ENCODE measurements around the gene CNTNAP2. TPM values are rescaled to one million over a fixed set of nuclear protein-coding genes. Genes with fewer than 3 reads are reported as not detected.

The CNTNAP2 gene
- total and polyA plus RNA-seq, 2 donors from 2014 or later = 0.06 to 0.13 TPM

DNA sequence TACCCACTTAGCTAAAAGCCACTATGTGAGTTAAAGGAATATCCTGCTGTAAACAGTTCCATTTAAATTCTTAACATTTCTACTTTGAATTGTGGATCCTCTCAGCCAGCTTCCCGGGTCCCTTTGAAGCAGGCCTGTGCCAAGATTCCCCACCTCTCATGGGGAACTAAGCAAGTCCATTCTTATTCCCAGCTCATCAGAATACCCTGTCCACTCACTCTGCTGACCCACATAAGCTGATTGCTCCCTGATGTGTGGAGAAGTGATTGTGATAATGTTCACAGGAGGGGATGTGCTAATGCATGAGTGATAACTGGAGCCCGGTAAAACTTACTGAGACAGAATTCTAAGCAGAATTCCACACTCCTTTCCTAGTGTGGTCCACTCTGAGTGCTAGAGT, 709.7 kb downstream of the CNTNAP2 start:
- no peak overlapping the region for H3K27ac ChIP-seq (ENCODE audit: low read depth in 2 of 2, low read length in 2 of 2)
- no peaks in the 10 kb centered on the region for H3K4me1 ChIP-seq (ENCODE audit: control insufficient read depth in 2 of 3, insufficient read depth in 2 of 3, low read depth in 1 of 3, low read length in 3 of 3)
- intact Hi-C loops (cut with DNase I) = no loop called here
- peaks cover 0 to 3% (median 0%) of the 10 kb centered on the region in 3 donors for H3K9me3 ChIP-seq (ENCODE audit: control insufficient read depth in 2 of 3, insufficient read depth in 1 of 3, low read length in 3 of 3)
- FAIRE-seq (no peak), DNase-seq (no peak)
- no peak overlapping the region for H3K4me3 ChIP-seq (ENCODE audit: low read length in 3 of 3)
- no peaks in the 10 kb centered on the region for H3K27me3 ChIP-seq (ENCODE audit: control insufficient read depth, insufficient read depth, low read length)
- H3K9ac ChIP-seq (ENCODE audit: low read length in 3 of 3) = no peak overlapping the region
- TF ChIP-seq, protein P1, sequence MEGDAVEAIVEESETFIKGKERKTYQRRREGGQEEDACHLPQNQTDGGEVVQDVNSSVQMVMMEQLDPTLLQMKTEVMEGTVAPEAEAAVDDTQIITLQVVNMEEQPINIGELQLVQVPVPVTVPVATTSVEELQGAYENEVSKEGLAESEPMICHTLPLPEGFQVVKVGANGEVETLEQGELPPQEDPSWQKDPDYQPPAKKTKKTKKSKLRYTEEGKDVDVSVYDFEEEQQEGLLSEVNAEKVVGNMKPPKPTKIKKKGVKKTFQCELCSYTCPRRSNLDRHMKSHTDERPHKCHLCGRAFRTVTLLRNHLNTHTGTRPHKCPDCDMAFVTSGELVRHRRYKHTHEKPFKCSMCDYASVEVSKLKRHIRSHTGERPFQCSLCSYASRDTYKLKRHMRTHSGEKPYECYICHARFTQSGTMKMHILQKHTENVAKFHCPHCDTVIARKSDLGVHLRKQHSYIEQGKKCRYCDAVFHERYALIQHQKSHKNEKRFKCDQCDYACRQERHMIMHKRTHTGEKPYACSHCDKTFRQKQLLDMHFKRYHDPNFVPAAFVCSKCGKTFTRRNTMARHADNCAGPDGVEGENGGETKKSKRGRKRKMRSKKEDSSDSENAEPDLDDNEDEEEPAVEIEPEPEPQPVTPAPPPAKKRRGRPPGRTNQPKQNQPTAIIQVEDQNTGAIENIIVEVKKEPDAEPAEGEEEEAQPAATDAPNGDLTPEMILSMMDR (IDR thresholded peaks at IDR 0.05; ENCODE audit: borderline replicate concordance, extremely low read depth, insufficient read depth) = no peak
- H3K36me3 ChIP-seq (ENCODE audit: control insufficient read depth in 2 of 3, insufficient read depth in 3 of 3, low read length in 3 of 3) = no peaks in the 10 kb centered on the region

DNA sequence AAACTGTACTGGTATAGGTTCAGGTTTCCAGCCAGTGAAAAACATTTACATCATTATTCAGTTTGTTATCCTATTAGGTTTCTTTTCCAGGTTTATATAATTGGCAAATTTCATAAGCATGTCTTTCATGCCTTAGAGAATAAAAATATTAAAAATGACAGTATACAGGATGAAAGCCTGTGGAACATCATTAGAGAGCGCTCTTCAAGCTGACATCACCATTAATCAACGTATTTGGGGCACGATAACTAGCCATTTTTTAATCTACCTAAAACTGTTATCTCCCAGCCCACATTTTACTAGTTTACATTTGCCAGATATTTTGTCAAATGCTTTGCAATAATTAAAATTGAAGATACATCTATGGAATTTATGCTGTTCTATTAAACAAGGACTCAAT, 714.1 kb downstream of the CNTNAP2 start:
- FAIRE-seq = no peak

DNA sequence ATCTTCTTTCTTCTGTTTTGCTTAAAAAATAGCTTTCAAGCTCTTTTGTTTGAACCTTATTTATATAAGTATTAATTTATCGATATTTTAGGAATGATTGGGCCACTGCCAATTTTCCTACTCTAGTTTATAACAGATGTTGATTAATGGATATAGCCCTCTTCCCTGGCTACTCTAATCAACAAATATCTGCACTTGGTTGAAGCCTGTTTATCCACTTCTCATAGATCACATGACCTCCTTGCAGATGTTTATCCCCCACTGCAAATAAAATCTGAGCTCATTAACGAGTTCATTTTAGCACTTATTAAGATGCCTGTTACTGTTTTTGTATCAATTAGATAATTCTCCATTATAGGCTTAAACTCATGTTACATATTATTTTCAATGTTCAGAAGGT, 715.3 kb downstream of the CNTNAP2 start:
- H3K4me3 ChIP-seq (ENCODE audit: low read length in 3 of 3) = no peak overlapping the region
- H3K9ac ChIP-seq (ENCODE audit: low read length in 3 of 3) = no peak overlapping the region
- DNase-seq (no peak), FAIRE-seq (no peak)
- no peaks in the 10 kb centered on the region for H3K4me1 ChIP-seq (ENCODE audit: control insufficient read depth in 2 of 3, insufficient read depth in 2 of 3, low read depth in 1 of 3, low read length in 3 of 3)
- H3K9me3 ChIP-seq (ENCODE audit: control insufficient read depth in 2 of 3, insufficient read depth in 1 of 3, low read length in 3 of 3) = peaks cover 0 to 2% (median 0%) of the 10 kb centered on the region in 3 donors
- no peak overlapping the region for H3K27ac ChIP-seq (ENCODE audit: low read depth in 2 of 2, low read length in 2 of 2)
- TF ChIP-seq, protein P1 (IDR thresholded peaks at IDR 0.05; ENCODE audit: borderline replicate concordance, extremely low read depth, insufficient read depth) = no peak
- H3K36me3 ChIP-seq (ENCODE audit: control insufficient read depth in 2 of 3, insufficient read depth in 3 of 3, low read length in 3 of 3) = no peaks in the 10 kb centered on the region
- intact Hi-C loops (cut with DNase I) = no loop called here
- no peaks in the 10 kb centered on the region for H3K27me3 ChIP-seq (ENCODE audit: control insufficient read depth, insufficient read depth, low read length)

More for the DNA sequence above, 714.1 kb downstream of the CNTNAP2 start:
- no peak overlapping the region for H3K9ac ChIP-seq (ENCODE audit: low read length in 3 of 3)
- no peak for DNase-seq
- no peak overlapping the region for H3K27ac ChIP-seq (ENCODE audit: low read depth in 2 of 2, low read length in 2 of 2)
- intact Hi-C loops (cut with DNase I) = no loop called here
- H3K9me3 ChIP-seq (ENCODE audit: control insufficient read depth in 2 of 3, insufficient read depth in 1 of 3, low read length in 3 of 3) = no peaks in the 10 kb centered on the region
- no peaks in the 10 kb centered on the region for H3K27me3 ChIP-seq (ENCODE audit: control insufficient read depth, insufficient read depth, low read length)
- TF ChIP-seq, protein P1 (IDR thresholded peaks at IDR 0.05; ENCODE audit: borderline replicate concordance, extremely low read depth, insufficient read depth) = no peak
- no peak overlapping the region for H3K4me3 ChIP-seq (ENCODE audit: low read length in 3 of 3)
- H3K4me1 ChIP-seq (ENCODE audit: control insufficient read depth in 2 of 3, insufficient read depth in 2 of 3, low read depth in 1 of 3, low read length in 3 of 3) = no peaks in the 10 kb centered on the region
- no peaks in the 10 kb centered on the region for H3K36me3 ChIP-seq (ENCODE audit: control insufficient read depth in 2 of 3, insufficient read depth in 3 of 3, low read length in 3 of 3)

DNA sequence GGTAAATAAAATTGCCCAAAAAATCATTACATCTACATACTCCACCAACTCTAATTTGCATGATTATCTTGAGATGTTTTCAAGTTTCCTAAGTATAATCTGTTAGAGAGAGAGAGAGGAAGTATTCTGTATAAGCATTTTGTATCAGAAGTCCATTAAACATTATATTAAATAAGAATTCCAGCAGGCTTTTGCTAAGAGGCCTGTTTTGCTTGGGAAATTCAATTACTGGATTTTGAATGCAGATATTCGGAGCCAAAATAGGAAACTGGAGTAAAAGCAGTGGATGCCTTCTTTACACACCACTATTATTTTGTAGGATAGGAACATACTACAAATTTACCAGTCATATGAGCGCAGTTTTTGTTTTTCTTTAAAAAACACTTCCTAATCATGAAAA, 727.8 kb downstream of the CNTNAP2 start:
- Histone ChIP-seq H3K27ac (ENCODE audit: low read depth in 2 of 2, low read length in 2 of 2) (no peak overlapping the region), H3K4me3 (ENCODE audit: low read length in 3 of 3) (no peak overlapping the region), H3K9me3 (ENCODE audit: control insufficient read depth in 2 of 3, insufficient read depth in 1 of 3, low read length in 3 of 3) (peaks cover 0 to 4% (median 0%) of the 10 kb centered on the region in 3 donors), H3K9ac (ENCODE audit: low read length in 3 of 3) (no peak overlapping the region), H3K4me1 (ENCODE audit: control insufficient read depth in 2 of 3, insufficient read depth in 2 of 3, low read depth in 1 of 3, low read length in 3 of 3) (no peaks in the 10 kb centered on the region), H3K36me3 (ENCODE audit: control insufficient read depth in 2 of 3, insufficient read depth in 3 of 3, low read length in 3 of 3) (no peaks in the 10 kb centered on the region), H3K27me3 (ENCODE audit: control insufficient read depth, insufficient read depth, low read length) (no peaks in the 10 kb centered on the region)
- FAIRE-seq = no peak
- no peak for DNase-seq
- intact Hi-C loops (cut with DNase I) = no loop called here
- TF ChIP-seq, protein P1 (IDR thresholded peaks at IDR 0.05; ENCODE audit: borderline replicate concordance, extremely low read depth, insufficient read depth) = no peak
